ENCODE results near the gene ZNF311.

The ZNF311 gene

DNA sequence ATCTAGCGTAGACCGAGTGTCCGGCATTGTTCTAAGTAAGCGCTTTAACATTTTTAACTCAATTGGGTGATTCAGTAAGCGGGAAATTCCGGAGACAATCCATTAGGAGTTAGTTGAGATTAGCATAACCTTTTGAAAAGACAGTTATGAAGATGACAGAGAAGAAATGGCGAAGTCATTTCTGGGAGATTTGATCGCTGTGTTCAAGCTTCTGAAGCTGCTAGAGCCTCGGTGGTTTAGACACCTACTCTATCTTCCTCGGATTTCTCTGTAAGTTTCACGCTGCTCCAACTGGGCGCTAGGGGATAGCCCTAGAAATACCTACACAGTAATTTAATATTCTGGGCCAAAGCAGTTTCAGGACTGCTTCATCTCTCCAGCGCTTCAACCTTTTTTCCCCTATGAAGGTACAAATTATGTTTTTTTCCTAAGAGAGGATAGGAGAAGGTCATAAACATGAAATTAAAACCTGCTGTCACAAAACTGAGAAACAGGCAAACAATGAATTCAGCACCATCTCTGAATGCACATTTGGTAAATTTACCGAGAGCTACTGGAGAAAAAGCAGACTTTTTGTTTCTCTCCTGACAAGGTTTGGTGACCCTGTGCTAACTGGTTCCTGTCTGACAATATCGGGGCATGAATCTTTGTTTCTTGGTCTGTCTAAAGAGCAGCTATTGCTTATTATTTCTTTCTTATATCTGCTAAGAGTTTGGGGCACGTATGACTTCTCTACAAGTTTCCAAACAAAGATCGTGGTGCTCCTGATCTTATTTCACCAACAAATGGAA lies 22.4 kb downstream of the ZNF311 start:
- WGBS (ENCODE audit: insufficient coverage, insufficient read length) = no CpG with 5 or more reads among the region's 17 CpGs
- Histone ChIP-seq H3K4me1 (ENCODE audit: control insufficient read depth, insufficient read depth, low read length) (0 out of 2 replicates have a peak, but pooled peaks cover 2% of the 10 kb centered on the region), H3K4me3 (ENCODE audit: low read length) (peak overlapping the region; percentile 73; the same call in 1 of the 2 replicates), H3K27ac (ENCODE audit: low read length) (no peak overlapping the region), H3K36me3 (ENCODE audit: control insufficient read depth, insufficient read depth, low read length) (no peaks in the 10 kb centered on the region), H3K27me3 (ENCODE audit: control insufficient read depth, insufficient read depth, low read length) (no peaks in the 10 kb centered on the region), H3K9me3 (ENCODE audit: control insufficient read depth, insufficient read depth, low read length) (no peaks in the 10 kb centered on the region)
- no peak for DNase-seq (ENCODE audit: low read depth, low spot score)

GRCh38 chr6:28981833-28982475 lies 23.2 kb downstream of the ZNF311 start:
- no peaks in the 10 kb centered on the region for H3K9me3 ChIP-seq (ENCODE audit: control insufficient read depth, insufficient read depth, low read length)
- WGBS (ENCODE audit: insufficient coverage, insufficient read length) = no CpG with 5 or more reads among the region's 23 CpGs

DNA sequence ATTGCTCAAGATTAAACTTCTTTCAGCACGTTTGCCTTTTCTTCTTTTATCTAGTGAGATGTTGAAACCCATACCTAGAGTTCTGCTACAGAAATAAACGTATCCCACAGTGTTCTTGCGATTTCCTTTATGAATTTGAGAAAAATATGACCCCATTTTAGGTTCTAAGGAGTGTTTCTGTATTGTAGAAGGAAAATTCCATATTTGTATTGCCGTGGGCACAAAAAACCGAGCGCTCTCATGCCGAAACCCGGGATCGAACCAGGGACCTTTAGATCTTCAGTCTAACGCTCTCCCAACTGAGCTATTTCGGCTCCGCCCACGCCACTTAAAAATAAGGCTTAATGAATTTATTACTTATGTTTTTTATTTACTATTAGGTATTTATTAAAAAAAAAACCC lies 23.7 kb downstream of the ZNF311 start:
- H3K4me1 ChIP-seq (ENCODE audit: control insufficient read depth, insufficient read depth, low read length) = 0 out of 2 replicates have a peak, but pooled peaks cover 2% of the 10 kb centered on the region
- DNase-seq (ENCODE audit: low read depth, low spot score) = no peak
- H3K9me3 ChIP-seq (ENCODE audit: control insufficient read depth, insufficient read depth, low read length) = no peaks in the 10 kb centered on the region
- no CpG with 5 or more reads among the region's 13 CpGs for whole genome bisulfite sequencing (ENCODE audit: insufficient coverage, insufficient read length)
- H3K27ac ChIP-seq (ENCODE audit: low read length) = no peak overlapping the region
- H3K4me3 ChIP-seq (ENCODE audit: low read length) = peak overlapping the region; percentile 76; the same call in 1 of the 2 replicates
- H3K27me3 ChIP-seq (ENCODE audit: control insufficient read depth, insufficient read depth, low read length) = no peaks in the 10 kb centered on the region
- no peaks in the 10 kb centered on the region for H3K36me3 ChIP-seq (ENCODE audit: control insufficient read depth, insufficient read depth, low read length)

More at GRCh38 chr6:28981833-28982475, 23.2 kb downstream of the ZNF311 start:
- Histone ChIP-seq H3K4me3 (ENCODE audit: low read length) (peak overlapping the region; percentile 73; the same call in 1 of the 2 replicates), H3K4me1 (ENCODE audit: control insufficient read depth, insufficient read depth, low read length) (0 out of 2 replicates have a peak, but pooled peaks cover 2% of the 10 kb centered on the region), H3K27ac (ENCODE audit: low read length) (no peak overlapping the region), H3K27me3 (ENCODE audit: control insufficient read depth, insufficient read depth, low read length) (no peaks in the 10 kb centered on the region), H3K36me3 (ENCODE audit: control insufficient read depth, insufficient read depth, low read length) (no peaks in the 10 kb centered on the region)
- no peak for DNase-seq (ENCODE audit: low read depth, low spot score)

GRCh38 chr6:28980852-28981430 lies 24.2 kb downstream of the ZNF311 start:
- Histone ChIP-seq H3K9me3 (ENCODE audit: control insufficient read depth, insufficient read depth, low read length) (no peaks in the 10 kb centered on the region), H3K4me3 (ENCODE audit: low read length) (peak overlapping the region; percentile 76; the same call in 1 of the 2 replicates), H3K36me3 (ENCODE audit: control insufficient read depth, insufficient read depth, low read length) (no peaks in the 10 kb centered on the region), H3K27ac (ENCODE audit: low read length) (no peak overlapping the region), H3K4me1 (ENCODE audit: control insufficient read depth, insufficient read depth, low read length) (0 out of 2 replicates have a peak, but pooled peaks cover 2% of the 10 kb centered on the region), H3K27me3 (ENCODE audit: control insufficient read depth, insufficient read depth, low read length) (no peaks in the 10 kb centered on the region)
- DNase-seq (ENCODE audit: low read depth, low spot score) = no peak
- WGBS (ENCODE audit: insufficient coverage, insufficient read length) = no CpG with 5 or more reads among the region's 16 CpGs

DNA sequence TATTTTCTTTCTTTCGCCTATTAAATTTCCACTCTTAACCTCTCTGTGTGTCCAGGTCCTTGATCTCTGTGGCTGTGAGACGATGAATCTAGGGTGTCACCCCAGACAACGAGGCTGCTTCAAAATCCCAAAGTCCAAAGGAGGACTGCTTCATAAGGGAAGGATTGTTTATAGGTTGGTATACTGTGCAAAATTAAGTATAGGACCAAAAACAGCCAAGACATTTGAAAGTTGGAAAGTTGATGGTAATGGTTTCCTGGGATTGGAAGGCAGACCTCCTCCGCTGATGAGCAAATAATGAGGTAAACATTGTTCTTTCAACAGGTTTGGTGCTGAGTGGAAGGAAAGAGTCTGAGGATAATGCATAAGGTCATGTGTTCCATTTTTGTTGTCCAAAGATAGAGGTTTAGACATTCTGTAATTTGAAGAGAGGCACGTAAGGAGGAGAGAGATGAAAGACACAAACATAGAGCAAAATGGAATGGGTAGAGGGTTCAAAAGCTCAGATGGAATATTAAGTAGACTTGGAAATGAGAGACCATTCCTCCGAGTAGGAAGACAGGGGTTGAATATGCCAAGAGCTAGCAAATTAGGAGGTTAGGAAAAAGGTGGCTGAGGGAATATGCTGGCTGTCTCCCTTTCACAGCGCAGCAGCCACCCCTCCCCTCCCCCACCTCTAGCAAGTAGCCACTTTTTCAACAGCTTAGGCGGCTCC lies 24.8 kb downstream of the ZNF311 start:
- no peaks in the 10 kb centered on the region for H3K9me3 ChIP-seq (ENCODE audit: control insufficient read depth, insufficient read depth, low read length)
- no peaks in the 10 kb centered on the region for H3K36me3 ChIP-seq (ENCODE audit: control insufficient read depth, insufficient read depth, low read length)
- peak overlapping the region; percentile 76; the same call in 1 of the 2 replicates for H3K4me3 ChIP-seq (ENCODE audit: low read length)
- no CpG with 5 or more reads among the region's 8 CpGs for WGBS (ENCODE audit: insufficient coverage, insufficient read length)
- 0 out of 2 replicates have a peak, but pooled peaks cover 2% of the 10 kb centered on the region for H3K4me1 ChIP-seq (ENCODE audit: control insufficient read depth, insufficient read depth, low read length)
- no peaks in the 10 kb centered on the region for H3K27me3 ChIP-seq (ENCODE audit: control insufficient read depth, insufficient read depth, low read length)
- H3K27ac ChIP-seq (ENCODE audit: low read length) = no peak overlapping the region
- DNase-seq (ENCODE audit: low read depth, low spot score) = no peak

GRCh38 chr6:28979679-28980078 lies 25.4 kb downstream of the ZNF311 start:
- Histone ChIP-seq H3K27me3 (ENCODE audit: control insufficient read depth, insufficient read depth, low read length) (no peaks in the 10 kb centered on the region), H3K27ac (ENCODE audit: low read length) (no peak overlapping the region), H3K36me3 (ENCODE audit: control insufficient read depth, insufficient read depth, low read length) (no peaks in the 10 kb centered on the region), H3K9me3 (ENCODE audit: control insufficient read depth, insufficient read depth, low read length) (no peaks in the 10 kb centered on the region), H3K4me1 (ENCODE audit: control insufficient read depth, insufficient read depth, low read length) (0 out of 2 replicates have a peak, but pooled peaks cover 2% of the 10 kb centered on the region), H3K4me3 (ENCODE audit: low read length) (no peak overlapping the region)
- WGBS (ENCODE audit: insufficient coverage, insufficient read length) = no CpG with 5 or more reads among the region's 2 CpGs
- DNase-seq (ENCODE audit: low read depth, low spot score) = no peak

DNA sequence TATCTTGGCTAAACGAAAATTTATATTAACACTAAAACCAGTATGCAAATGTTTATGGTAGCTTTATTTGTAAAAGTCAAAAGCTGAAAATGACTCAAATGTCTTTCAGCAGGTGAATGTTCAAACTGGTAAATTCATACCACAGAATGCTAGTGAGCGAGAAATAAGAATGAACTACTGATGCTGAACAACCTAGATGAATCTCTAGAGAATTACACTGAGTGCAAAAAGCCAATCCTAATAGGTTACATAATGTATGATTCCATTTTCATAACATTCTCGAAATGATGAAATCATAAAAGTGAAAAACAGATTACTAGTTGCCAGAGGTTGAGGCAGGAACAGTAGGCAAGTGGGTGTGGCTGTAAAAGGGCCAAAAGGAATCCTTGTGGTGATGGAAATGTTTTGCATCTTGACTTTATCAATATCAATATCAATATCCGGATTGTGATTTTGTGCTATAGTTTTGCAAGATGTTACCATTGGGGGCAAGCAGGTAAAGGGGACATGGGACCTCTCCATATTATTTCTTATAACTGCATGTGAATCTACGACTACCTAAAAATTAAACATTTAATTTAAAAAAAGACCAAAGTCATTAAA lies 26.1 kb downstream of the ZNF311 start:
- Histone ChIP-seq H3K27me3 (ENCODE audit: control insufficient read depth, insufficient read depth, low read length) (no peaks in the 10 kb centered on the region), H3K9me3 (ENCODE audit: control insufficient read depth, insufficient read depth, low read length) (no peaks in the 10 kb centered on the region), H3K36me3 (ENCODE audit: control insufficient read depth, insufficient read depth, low read length) (no peaks in the 10 kb centered on the region), H3K27ac (ENCODE audit: low read length) (no peak overlapping the region), H3K4me3 (ENCODE audit: low read length) (no peak overlapping the region), H3K4me1 (ENCODE audit: control insufficient read depth, insufficient read depth, low read length) (0 out of 2 replicates have a peak, but pooled peaks cover 2% of the 10 kb centered on the region)
- no CpG with 5 or more reads among the region's 5 CpGs for WGBS (ENCODE audit: insufficient coverage, insufficient read length)
- DNase-seq (ENCODE audit: low read depth, low spot score) = no peak

DNA sequence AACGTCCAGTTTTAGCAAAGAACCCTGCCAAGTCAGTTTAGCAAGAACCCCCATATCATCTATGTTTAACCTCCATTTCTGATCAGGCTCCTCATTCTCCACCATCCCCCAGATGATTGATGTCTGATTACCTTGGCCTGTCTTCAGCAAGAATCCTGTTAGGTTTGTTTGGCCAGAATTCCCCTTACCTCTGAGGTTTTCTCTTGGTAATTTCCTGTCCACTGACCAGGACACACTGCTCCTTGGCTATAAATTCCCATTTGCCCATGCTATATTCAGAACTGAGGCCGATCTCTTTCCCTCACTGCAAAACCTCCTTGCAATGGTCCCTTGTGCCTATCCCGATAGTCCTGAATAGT lies 27.0 kb downstream of the ZNF311 start:
- DNase-seq (ENCODE audit: low read depth, low spot score) = no peak
- Histone ChIP-seq H3K4me1 (ENCODE audit: control insufficient read depth, insufficient read depth, low read length) (0 out of 2 replicates have a peak, but pooled peaks cover 2% of the 10 kb centered on the region), H3K9me3 (ENCODE audit: control insufficient read depth, insufficient read depth, low read length) (no peaks in the 10 kb centered on the region), H3K4me3 (ENCODE audit: low read length) (no peak overlapping the region), H3K27ac (ENCODE audit: low read length) (no peak overlapping the region), H3K36me3 (ENCODE audit: control insufficient read depth, insufficient read depth, low read length) (no peaks in the 10 kb centered on the region), H3K27me3 (ENCODE audit: control insufficient read depth, insufficient read depth, low read length) (no peaks in the 10 kb centered on the region)
- WGBS (ENCODE audit: insufficient coverage, insufficient read length) = no CpG with 5 or more reads among the region's 3 CpGs

GRCh38 chr6:28977341-28978132 lies 27.6 kb downstream of the ZNF311 start:
- H3K27me3 ChIP-seq (ENCODE audit: control insufficient read depth, insufficient read depth, low read length) = no peaks in the 10 kb centered on the region
- H3K27ac ChIP-seq (ENCODE audit: low read length) = no peak overlapping the region
- no CpG with 5 or more reads among the region's 51 CpGs for WGBS (ENCODE audit: insufficient coverage, insufficient read length)
- DNase-seq (ENCODE audit: low read depth, low spot score) = no peak
- 0 out of 2 replicates have a peak, but pooled peaks cover 2% of the 10 kb centered on the region for H3K4me1 ChIP-seq (ENCODE audit: control insufficient read depth, insufficient read depth, low read length)
- H3K9me3 ChIP-seq (ENCODE audit: control insufficient read depth, insufficient read depth, low read length) = no peaks in the 10 kb centered on the region
- H3K36me3 ChIP-seq (ENCODE audit: control insufficient read depth, insufficient read depth, low read length) = no peaks in the 10 kb centered on the region
- H3K4me3 ChIP-seq (ENCODE audit: low read length) = peak overlapping the region; percentile 58; the same call in 1 of the 2 replicates
